AG04450 (cell line): Measurements from ENCODE around the gene ASCC1. TPM values are rescaled to one million over a fixed set of nuclear protein-coding genes. Genes with fewer than 3 reads are reported as not detected.
A peak's percentile ranks its signal among the peaks of the same experiment; 100 is the strongest.

Source experiments
- CTCF ChIA-PET: fragments of 300-600, 350-600 bp; formaldehyde crosslinking; extraction: SDS; loops from one replicate; lab custom pipeline; 2022; ENCODE audit warnings: antibody characterized with exemption, inconsistent platforms; lab: Charles Lee
- POLR2A ChIA-PET: fragments of 350-600 bp; formaldehyde crosslinking; extraction: SDS; loops from one replicate; lab custom pipeline; 2021; ENCODE audit warnings: antibody characterized with exemption, inconsistent platforms; lab: Yijun Ruan, JAX
- DNase-seq: peaks from one replicate; pipeline ENCODE4 v3.0.0-alpha.2; 2011; ENCODE audit warnings: low read depth, low spot score
- H3K27ac ChIP-seq: one replicate; pipeline ENCODE4 v1.5.1; 2012; ENCODE audit warnings: low read depth, low read length, control low read depth
- H3K27me3 ChIP-seq: one replicate; pipeline ENCODE4 v1.6.0; 2012; ENCODE audit warnings: low read length; ENCODE audit not compliant: control insufficient read depth, insufficient read depth
- H3K4me3 ChIP-seq: 2 replicates; pipeline ENCODE4 v1.5.1; 2011; ENCODE audit warnings: mild to moderate bottlenecking, low read depth, low read length, control low read depth
- H3K9me3 ChIP-seq: 2 replicates; pipeline ENCODE4 v1.5.1; 2012; ENCODE audit warnings: low read length; ENCODE audit not compliant: control insufficient read depth, insufficient read depth
- CTCF ChIP-seq: IDR thresholded peaks from 2 replicates; pipeline ENCODE4 v1.5.1; 2011; ENCODE audit warnings: low read depth, low read length, control low read depth, inconsistent platforms
- polyA plus RNA-seq: library from polyadenylated mRNA; depleted of rRNA; stranded (reverse); fragments of >200 nt; gene quantifications from 2 replicates; pipeline ENCODE4 v1.2.3, GENCODE V29; 2011

Gene ASCC1
- polyA plus RNA-seq, 1 experiment: 43.7 TPM

GRCh38 chr10:72096115-72097000 lies 119.7 kb downstream of the ASCC1 start:
- CTCF ChIA-PET: no interaction called here
- H3K27ac ChIP-seq: no peak overlapping the region
- POLR2A ChIA-PET: no interaction called here
- H3K27me3 ChIP-seq: no peaks in the 10 kb centered on the region
- DNase-seq: no peak
- peak; percentile 30 for TF ChIP-seq CTCF
- no peak overlapping the region for H3K4me3 ChIP-seq
- no peaks in the 10 kb centered on the region for H3K9me3 ChIP-seq

- peaks cover under 1% of the 10 kb centered on the region for H3K27me3 ChIP-seq
- TF ChIP-seq CTCF: no peak
- H3K27ac ChIP-seq: no peak overlapping the region
- H3K4me3 ChIP-seq: no peak overlapping the region
- no peaks in the 10 kb centered on the region for H3K9me3 ChIP-seq
- CTCF ChIA-PET: interaction anchor here (0.6 to 1.2 kb wide), 2 partner anchors 38 to 198 kb away, joined by 3 to 4 read pairs; no protein-coding TSS in a partner anchor
- POLR2A ChIA-PET: no interaction called here
- DNase-seq: no peak
Measured at GRCh38 chr10:72095195-72095594, 120.9 kb downstream of the ASCC1 start.

GRCh38 chr10:72094574-72094973 lies 121.5 kb downstream of the ASCC1 start:
- no peak overlapping the region for H3K4me3 ChIP-seq
- DNase-seq: no peak
- TF ChIP-seq CTCF: no peak
- ChIA-PET CTCF (interaction anchor here (1.0 to 1.2 kb wide), 2 partner anchors 197 to 198 kb away, joined by 3 to 8 read pairs; no protein-coding TSS in a partner anchor), POLR2A (no interaction called here)
- H3K27me3 ChIP-seq: peaks cover 7% of the 10 kb centered on the region
- no peak overlapping the region for H3K27ac ChIP-seq
- no peaks in the 10 kb centered on the region for H3K9me3 ChIP-seq

GRCh38 chr10:72093450-72093849 lies 122.6 kb downstream of the ASCC1 start:
- CTCF ChIA-PET: no interaction called here
- TF ChIP-seq CTCF: no peak
- POLR2A ChIA-PET: no interaction called here

GRCh38 chr10:72092987-72093386 lies 123.1 kb downstream of the ASCC1 start:
- CTCF ChIA-PET: no interaction called here
- no peak for TF ChIP-seq CTCF

More at GRCh38 chr10:72093450-72093849, 122.6 kb downstream of the ASCC1 start:
- peaks cover 18% of the 10 kb centered on the region for H3K27me3 ChIP-seq
- no peak overlapping the region for H3K4me3 ChIP-seq
- no peak for DNase-seq
- no peaks in the 10 kb centered on the region; the same call in 1 of the 2 replicates for H3K9me3 ChIP-seq
- no peak overlapping the region for H3K27ac ChIP-seq

More at GRCh38 chr10:72092987-72093386, 123.1 kb downstream of the ASCC1 start:
- no peaks in the 10 kb centered on the region; the same call in 1 of the 2 replicates for H3K9me3 ChIP-seq
- no peak overlapping the region for H3K27ac ChIP-seq
- no peak overlapping the region for H3K4me3 ChIP-seq
- POLR2A ChIA-PET: no interaction called here
- H3K27me3 ChIP-seq: peaks cover 23% of the 10 kb centered on the region
- no peak for DNase-seq
